PC-9 (cell line): ENCODE measurements around the gene UQCR11.

Experiments
- EZH2 ChIP-seq: fragments of 200-600 bp; sonication (generic); IDR thresholded peaks from 2 replicates; pipeline ENCODE4 v1.8.0; 2017; ENCODE audit warnings: antibody characterized with exemption, low read depth
- TF ChIP-seq, protein P1 (sequence below): fragments of 200-600 bp; sonication (generic); conservative IDR thresholded peaks from 2 replicates; pipeline ENCODE4 v1.6.1; 2017; ENCODE audit warnings: mixed run types, antibody characterized with exemption, mild to moderate bottlenecking, moderate library complexity

GRCh38 chr19:1567116-1567847, 38.0 kb downstream of the UQCR11 start:
- TF ChIP-seq, protein P1, sequence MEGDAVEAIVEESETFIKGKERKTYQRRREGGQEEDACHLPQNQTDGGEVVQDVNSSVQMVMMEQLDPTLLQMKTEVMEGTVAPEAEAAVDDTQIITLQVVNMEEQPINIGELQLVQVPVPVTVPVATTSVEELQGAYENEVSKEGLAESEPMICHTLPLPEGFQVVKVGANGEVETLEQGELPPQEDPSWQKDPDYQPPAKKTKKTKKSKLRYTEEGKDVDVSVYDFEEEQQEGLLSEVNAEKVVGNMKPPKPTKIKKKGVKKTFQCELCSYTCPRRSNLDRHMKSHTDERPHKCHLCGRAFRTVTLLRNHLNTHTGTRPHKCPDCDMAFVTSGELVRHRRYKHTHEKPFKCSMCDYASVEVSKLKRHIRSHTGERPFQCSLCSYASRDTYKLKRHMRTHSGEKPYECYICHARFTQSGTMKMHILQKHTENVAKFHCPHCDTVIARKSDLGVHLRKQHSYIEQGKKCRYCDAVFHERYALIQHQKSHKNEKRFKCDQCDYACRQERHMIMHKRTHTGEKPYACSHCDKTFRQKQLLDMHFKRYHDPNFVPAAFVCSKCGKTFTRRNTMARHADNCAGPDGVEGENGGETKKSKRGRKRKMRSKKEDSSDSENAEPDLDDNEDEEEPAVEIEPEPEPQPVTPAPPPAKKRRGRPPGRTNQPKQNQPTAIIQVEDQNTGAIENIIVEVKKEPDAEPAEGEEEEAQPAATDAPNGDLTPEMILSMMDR = no peak
- TF ChIP-seq EZH2 = no peak
